ENCODE results near the gene TUBG2. TPM values are rescaled to one million over a fixed set of nuclear protein-coding genes. Genes with fewer than 3 reads are reported as not detected.
"Not testable (repeated sequence)": the region's sequence is repeated elsewhere in the genome, so short reads cannot be mapped to it uniquely, and the experiment has no call there.

Gene TUBG2
- 47.1 and 62.7 TPM in 2 replicates for total RNA-seq
- 67.4 and 83.1 TPM in 2 replicates for polyA plus RNA-seq

GRCh38 chr17:42659079-42659931, at the start of gene TUBG2:
Gene TUBG2, plus strand, starts transcription at chr17:42659284. Its CDS starts 220 bp downstream, at chr17:42659504.
- H3K27me3 ChIP-seq: no peaks in the 10 kb centered on the region
- peak within 1 kb of the TSS; percentile 41 for H3K4me3 ChIP-seq
- peak; percentile 93 to 95 for DNase-seq (ENCODE audit: low read depth in 1 of 2, low spot score in 1 of 2)
- peak within 1 kb of the TSS; percentile 20 for H3K27ac ChIP-seq
- TF ChIP-seq, protein P1, sequence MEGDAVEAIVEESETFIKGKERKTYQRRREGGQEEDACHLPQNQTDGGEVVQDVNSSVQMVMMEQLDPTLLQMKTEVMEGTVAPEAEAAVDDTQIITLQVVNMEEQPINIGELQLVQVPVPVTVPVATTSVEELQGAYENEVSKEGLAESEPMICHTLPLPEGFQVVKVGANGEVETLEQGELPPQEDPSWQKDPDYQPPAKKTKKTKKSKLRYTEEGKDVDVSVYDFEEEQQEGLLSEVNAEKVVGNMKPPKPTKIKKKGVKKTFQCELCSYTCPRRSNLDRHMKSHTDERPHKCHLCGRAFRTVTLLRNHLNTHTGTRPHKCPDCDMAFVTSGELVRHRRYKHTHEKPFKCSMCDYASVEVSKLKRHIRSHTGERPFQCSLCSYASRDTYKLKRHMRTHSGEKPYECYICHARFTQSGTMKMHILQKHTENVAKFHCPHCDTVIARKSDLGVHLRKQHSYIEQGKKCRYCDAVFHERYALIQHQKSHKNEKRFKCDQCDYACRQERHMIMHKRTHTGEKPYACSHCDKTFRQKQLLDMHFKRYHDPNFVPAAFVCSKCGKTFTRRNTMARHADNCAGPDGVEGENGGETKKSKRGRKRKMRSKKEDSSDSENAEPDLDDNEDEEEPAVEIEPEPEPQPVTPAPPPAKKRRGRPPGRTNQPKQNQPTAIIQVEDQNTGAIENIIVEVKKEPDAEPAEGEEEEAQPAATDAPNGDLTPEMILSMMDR (IDR thresholded peaks at IDR 0.05; ENCODE audit: low read depth, low read length): no peak
- no peaks in the 10 kb centered on the region for H3K9me3 ChIP-seq (ENCODE audit: low read depth)
- peaks cover 6% of the 10 kb centered on the region for H3K36me3 ChIP-seq
- no peaks in the 10 kb centered on the region for H3K4me1 ChIP-seq (ENCODE audit: low read depth)

DNA sequence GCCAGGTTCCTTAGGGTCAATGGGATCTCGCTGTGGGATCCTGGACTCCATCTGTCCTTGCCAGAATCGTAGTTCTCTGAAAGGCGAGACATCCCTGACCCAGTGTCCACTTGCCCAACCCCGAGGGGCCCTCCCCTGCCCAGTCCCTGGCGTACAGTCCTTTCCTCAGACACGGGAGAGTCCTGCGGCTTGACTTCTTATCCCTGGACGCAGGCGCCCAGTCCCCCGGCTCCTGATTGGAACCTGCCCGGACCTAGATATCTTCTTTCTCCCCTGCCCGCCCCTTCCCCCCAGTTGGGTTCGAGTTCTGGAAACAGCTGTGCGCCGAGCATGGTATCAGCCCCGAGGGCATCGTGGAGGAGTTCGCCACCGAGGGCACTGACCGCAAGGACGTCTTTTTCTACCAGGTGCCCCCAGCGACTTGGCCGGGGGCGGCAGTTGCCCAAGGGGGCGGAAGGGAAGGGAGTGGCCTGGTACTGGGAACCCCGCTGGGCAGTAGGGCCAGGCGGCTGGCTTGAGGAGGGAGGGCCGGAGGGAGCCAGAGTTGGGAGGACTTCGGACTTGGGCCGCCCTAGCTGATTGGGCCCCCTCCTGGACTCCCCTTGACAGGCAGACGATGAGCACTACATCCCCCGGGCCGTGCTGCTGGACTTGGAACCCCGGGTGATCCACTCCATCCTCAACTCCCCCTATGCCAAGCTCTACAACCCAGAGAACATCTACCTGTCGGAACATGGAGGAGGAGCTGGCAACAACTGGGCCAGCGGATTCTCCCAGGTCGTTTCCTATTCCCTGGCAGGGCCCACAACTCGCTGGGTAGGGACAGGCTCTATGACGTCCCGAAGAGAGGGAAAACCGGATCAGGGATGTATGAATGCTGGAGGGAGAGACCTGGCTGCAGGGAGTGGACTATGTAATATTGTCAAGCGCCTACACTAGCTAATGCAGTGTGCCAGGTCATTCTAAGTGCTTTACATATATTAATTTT, 49.0 kb upstream of the TUBG2 start:
- Histone ChIP-seq H3K27ac (peak overlapping the region; percentile 65), H3K36me3 (peaks cover 24% of the 10 kb centered on the region), H3K4me1 (ENCODE audit: low read depth) (peaks cover 17% of the 10 kb centered on the region), H3K4me3 (peak overlapping the region; percentile 97)
- peak in 1 of 2 donors; percentile 68 for DNase-seq (ENCODE audit: low read depth in 1 of 2, low spot score in 1 of 2)
- H3K27me3 ChIP-seq; H3K9me3 ChIP-seq (ENCODE audit: low read depth): not testable (repeated sequence)

DNA sequence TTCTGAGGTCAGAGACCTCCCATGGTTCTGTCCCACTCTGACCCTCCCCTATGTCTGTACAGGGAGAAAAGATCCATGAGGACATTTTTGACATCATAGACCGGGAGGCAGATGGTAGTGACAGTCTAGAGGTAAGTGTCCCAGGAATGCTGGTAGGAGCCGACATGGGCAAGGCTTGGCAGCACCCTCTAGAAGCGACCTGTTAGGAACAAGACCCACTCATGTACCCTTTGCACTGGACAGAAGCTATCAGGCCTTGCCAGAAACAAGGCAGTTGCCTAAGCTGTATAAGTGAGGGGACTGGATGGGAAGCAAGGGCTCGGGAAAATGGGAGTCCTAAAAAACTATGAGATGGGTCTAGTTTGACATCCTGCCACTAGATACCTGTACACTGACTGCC, 47.1 kb upstream of the TUBG2 start:
- TF ChIP-seq, protein P1 (IDR thresholded peaks at IDR 0.05; ENCODE audit: low read depth, low read length): no peak
- Histone ChIP-seq H3K4me1 (ENCODE audit: low read depth) (peaks cover 17% of the 10 kb centered on the region), H3K27me3 (no peaks in the 10 kb centered on the region), H3K9me3 (ENCODE audit: low read depth) (no peaks in the 10 kb centered on the region), H3K27ac (no peak overlapping the region), H3K4me3 (no peak overlapping the region), H3K36me3 (peaks cover 28% of the 10 kb centered on the region)
- no peak for DNase-seq (ENCODE audit: low read depth in 1 of 2, low spot score in 1 of 2)

DNA sequence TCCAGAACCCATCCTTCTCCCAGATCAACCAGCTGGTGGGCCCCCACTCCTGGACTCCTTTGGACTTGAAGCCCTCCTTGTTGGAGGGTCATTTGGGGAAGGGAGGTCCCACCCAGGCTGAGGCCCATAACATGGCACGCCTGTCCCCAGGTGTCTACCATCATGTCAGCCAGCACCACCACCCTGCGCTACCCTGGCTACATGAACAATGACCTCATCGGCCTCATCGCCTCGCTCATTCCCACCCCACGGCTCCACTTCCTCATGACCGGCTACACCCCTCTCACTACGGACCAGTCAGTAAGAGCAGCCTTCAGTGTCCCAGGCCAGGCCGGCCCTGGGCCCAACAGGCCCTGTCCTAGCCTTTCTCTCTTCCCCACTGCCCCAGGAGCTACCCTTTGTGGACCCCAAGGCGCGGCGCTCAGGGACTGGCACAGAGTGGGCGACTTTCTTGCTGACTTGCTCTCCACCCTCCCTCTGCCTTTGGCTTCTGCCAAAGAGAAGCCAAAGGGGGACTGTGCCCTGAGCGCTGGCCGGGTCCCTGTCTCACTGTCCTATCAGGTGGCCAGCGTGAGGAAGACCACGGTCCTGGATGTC, 45.3 kb upstream of the TUBG2 start:
- Histone ChIP-seq H3K9me3 (ENCODE audit: low read depth) (no peaks in the 10 kb centered on the region), H3K4me1 (ENCODE audit: low read depth) (peaks cover 15% of the 10 kb centered on the region), H3K27ac (no peak overlapping the region), H3K36me3 (peaks cover 28% of the 10 kb centered on the region), H3K4me3 (no peak overlapping the region), H3K27me3 (no peaks in the 10 kb centered on the region)
- no peak for DNase-seq (ENCODE audit: low read depth in 1 of 2, low spot score in 1 of 2)
- TF ChIP-seq, protein P1 (IDR thresholded peaks at IDR 0.05; ENCODE audit: low read depth, low read length): no peak

DNA sequence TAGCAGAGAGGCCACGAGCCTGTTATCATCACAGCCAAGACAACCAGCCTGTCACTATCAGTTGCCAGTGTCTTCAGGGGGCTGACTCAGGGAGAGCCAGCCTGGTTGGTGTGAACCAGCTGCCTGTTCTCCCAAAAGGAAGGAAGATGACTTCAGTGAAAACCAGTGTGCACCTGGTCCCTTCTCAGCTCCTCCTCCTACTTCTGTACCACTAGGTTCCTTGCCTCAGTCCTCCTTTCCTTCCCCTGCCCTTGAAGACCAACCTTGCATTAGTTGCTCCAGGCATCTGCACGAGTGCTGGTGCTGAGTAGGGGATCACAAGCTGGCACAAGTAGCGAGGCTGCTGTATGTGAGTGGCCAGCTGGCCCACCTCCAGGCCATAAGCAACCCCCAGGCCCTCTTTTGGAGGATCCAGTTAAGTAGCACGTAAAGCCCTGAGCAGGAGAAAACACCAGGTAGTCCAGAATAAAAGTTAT, 41.1 kb upstream of the TUBG2 start:
- H3K27me3 ChIP-seq: no peaks in the 10 kb centered on the region
- H3K4me1 ChIP-seq (ENCODE audit: low read depth): peaks cover 15% of the 10 kb centered on the region
- H3K27ac ChIP-seq: peak overlapping the region; percentile 88
- H3K9me3 ChIP-seq (ENCODE audit: low read depth): no peaks in the 10 kb centered on the region
- H3K4me3 ChIP-seq: no peak overlapping the region
- peaks cover 15% of the 10 kb centered on the region for H3K36me3 ChIP-seq
- DNase-seq (ENCODE audit: low read depth in 1 of 2, low spot score in 1 of 2): no peak
- TF ChIP-seq, protein P1 (IDR thresholded peaks at IDR 0.05; ENCODE audit: low read depth, low read length): no peak
